ENCODE results near the gene NTNG1.

Gene NTNG1

DNA sequence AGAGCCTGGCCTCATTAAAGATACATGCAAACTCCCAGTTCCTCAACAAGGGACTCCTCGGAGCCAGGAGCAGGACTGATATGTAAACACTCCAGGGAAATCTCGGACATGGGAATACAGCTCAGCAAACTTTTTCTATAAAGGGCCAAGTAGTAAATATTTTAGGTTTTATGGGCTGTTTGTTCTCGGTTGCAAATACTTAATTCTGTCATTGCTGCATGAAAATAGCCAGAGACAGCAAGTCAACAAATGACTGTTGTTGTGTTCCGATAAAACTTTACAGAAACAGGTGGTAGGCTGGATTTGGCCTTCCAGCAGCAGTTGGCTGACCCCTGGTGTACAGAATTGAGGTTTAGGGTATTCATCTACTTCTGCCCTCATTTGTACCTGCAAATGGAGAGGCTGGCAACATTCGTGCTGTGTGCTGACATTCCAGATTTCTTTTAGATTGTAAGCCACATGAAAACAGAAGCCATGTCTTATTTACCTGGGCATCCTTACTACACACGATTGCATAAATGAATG, 360.3 kb downstream of the NTNG1 start:
- DNase-seq (ENCODE audit: low read depth in 2 of 2): no peak

DNA sequence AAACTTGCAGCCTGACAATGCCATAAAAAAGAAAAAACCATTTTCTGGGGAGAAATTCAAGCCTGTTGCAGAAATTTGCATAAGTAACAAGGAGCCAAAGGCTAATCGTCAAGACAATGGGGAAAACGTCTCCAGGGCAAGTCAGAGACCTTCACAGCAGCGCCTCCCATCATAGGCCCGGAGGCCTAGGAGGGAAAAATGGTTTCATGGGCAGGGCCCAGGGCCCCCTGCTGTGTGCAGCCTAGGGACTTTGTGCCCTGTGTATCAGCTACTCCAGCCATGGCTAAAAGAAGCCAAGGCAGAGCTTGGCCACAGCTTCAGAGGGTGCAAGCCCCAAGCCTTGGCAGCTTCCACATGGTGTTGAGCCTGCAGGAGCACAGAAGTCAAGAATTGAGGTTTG, 369.5 kb downstream of the NTNG1 start:
- no peak for DNase-seq (ENCODE audit: low read depth in 2 of 2)

DNA sequence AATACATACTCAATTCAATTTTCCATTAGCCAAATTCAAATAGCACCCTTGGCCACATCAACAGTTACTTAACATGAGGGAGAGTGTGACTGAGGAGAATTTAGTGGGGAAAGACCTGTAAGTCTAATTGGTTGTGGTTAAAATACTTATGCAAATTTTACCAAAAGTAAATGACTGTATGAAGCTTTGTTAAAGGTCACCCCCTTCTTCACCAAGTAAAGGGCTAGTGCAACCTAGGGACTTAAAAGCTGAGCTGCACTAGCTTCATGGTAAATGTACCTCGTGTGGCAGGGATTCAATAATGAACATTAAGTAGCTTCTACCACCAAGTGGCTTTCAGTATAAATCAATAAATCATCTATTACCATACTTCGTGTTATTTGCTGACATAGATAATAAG, 372.0 kb downstream of the NTNG1 start:
- no peak for DNase-seq (ENCODE audit: low read depth in 2 of 2)

DNA sequence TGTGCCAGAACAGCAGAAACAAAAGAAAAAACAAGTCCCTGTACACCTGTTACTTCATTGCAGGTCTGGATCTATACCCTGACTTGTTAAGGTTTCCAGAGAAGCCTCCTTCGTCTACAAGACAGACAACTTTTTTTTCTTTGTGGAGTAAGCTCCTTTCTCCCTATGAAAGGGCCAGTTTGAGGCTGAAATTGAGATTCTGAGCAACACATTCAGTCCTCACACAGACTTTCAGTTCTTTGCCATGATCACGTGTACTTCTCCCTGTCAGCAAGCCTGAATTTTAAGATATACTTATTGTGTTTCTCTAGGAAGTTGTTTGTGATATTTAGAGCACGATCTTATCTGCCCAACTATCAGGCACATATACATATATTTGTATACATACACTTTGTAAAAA, 374.0 kb downstream of the NTNG1 start:
- no peak for DNase-seq (ENCODE audit: low read depth in 2 of 2)

DNA sequence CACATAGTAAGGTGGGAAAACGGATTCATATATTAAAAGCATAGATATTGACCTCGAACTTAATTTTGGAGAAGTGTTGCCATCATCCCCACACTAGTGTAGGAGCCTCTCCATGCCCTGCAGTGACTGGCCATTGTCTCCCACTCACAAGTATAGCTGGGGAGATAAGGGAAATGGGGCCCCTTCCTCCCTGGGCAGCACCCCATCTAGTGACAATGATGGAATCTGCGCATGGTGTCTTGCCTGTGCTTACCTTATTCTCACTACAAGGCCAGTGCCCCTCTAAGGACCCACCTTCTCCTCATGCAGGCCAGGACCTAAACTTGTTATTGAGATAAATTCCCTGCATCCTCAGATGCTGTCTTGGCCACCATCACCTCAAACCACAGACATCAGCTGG, 374.9 kb downstream of the NTNG1 start:
- DNase-seq (ENCODE audit: low read depth in 2 of 2): no peak

DNA sequence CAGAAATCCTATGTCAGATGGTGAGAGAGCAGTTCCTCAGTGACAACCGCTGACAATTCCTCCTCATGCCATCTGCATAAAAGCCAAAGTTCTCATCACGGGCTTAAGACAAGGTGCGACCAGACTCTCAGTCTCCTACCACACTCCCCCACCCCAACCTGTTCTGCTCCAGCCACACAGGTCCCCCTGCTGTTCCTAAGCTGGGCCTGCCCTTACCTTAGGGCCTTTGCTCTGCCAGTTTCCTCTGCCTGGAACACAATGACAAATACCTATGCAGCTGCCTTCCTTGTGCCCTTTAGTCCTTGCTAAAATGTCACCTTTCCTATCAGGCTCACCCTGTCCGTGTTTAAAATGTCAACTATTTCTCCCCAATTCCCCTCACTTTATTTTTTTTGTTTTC, 382.2 kb downstream of the NTNG1 start:
- DNase-seq (ENCODE audit: low read depth in 2 of 2): no peak

DNA sequence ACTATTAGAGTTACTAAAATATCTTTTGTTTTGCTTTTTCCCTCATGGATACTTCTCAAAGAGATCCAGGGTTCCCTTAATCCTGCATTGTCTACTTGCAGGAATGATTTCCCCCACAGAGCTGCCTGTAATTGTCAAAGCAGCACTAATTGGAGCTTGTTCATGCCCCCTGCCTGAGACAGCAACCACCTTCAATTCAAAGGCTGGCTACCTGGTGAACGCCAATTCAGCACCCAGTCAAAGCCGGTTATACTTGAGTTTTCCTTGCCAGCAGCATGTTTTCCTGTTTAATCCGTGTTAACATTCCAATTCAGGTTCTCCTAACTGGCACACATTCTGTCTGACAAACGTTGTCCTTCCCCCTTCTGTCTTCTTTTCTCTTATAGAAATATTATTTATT, 382.9 kb downstream of the NTNG1 start:
- DNase-seq (ENCODE audit: low read depth in 2 of 2): no peak

DNA sequence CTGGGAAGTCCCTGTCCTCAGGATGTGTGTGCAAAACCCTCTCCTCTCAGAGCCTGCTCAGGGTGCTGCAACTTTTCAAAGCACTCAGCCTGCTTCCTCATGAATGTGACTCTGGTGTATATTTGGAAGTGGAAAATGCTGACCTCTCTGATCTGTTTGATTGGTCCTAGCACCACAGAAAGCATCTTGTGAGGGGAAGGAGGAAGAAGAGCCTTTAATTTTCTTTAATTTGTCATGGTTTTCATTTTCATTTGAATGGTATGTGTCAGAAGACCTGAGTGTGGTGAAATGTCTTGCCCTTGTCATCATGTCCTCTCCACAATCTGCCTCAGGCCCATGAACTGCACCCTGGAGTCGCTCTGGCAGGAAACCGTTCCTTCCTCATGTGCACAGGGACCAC, 383.5 kb downstream of the NTNG1 start:
- no peak for DNase-seq (ENCODE audit: low read depth in 2 of 2)

DNA sequence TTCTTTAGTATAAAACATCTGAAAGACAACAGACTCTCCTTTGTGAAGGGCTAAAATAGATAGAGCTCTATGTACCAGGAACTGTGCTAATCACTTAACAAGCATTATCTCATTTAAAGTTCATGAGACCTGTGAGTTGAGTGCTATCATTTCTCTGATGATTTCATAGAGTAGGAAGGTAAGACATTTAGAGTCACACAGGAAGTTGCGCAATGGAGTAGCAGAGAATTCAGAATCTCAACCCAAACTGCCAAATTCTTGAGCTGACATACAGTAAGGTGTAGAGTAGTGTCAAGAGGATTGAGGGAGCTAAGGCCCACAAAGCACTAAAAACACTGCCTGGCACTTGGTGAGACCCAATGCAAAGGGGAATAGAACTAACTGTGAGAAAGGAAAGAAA, 384.3 kb downstream of the NTNG1 start:
- no peak for DNase-seq (ENCODE audit: low read depth in 2 of 2)

DNA sequence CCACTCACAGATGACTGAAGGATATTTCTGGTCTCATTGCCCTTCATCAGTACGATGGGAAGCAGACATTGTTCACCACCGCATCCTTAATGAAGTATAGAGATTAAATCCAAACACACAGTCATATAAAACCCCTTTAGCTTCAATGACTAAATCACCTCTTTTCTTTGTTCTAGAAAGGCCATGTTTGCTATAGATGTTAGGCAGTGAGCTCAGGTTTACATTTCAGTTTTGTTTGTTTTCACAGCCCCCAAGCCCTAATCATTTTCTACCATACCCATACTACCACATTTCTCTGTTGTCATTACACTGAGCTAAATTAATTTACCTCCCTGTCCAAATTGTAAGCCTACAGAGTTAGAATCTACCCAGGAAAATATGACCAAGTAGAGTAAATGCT, 385.1 kb downstream of the NTNG1 start:
- no peak for DNase-seq (ENCODE audit: low read depth in 2 of 2)

DNA sequence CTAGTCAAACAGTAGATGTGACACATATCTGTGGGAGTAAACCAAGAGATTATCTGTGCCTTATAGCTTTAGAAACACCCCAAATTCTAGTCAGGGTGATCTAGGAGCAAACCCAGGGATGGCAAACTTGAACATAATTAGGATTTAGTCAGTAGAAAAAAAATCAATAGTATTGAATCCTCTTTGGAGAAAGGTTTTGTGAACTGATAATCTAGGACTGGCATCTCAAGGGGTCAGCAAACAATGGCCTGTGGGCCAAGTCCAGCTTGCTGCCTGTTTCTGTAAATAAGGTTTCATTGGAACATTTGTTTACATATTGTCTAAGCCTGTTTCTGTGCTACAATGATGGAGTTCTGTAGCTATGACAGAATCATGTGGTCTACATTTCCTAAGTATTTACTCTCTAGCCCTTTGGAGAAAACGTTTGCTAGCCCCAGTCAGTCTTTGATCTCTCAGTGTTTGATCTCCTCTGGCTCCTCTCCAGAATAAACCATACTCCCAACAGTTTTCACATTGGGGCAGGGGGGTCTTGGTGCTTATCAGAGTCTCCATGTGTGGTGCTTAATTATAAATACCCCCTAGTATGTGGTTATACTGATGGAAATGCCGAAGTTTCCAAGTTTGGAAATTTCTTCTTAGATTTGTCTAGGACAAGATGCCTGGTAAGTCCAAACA, 385.8 kb downstream of the NTNG1 start:
- DNase-seq (ENCODE audit: low read depth in 2 of 2): no peak

DNA sequence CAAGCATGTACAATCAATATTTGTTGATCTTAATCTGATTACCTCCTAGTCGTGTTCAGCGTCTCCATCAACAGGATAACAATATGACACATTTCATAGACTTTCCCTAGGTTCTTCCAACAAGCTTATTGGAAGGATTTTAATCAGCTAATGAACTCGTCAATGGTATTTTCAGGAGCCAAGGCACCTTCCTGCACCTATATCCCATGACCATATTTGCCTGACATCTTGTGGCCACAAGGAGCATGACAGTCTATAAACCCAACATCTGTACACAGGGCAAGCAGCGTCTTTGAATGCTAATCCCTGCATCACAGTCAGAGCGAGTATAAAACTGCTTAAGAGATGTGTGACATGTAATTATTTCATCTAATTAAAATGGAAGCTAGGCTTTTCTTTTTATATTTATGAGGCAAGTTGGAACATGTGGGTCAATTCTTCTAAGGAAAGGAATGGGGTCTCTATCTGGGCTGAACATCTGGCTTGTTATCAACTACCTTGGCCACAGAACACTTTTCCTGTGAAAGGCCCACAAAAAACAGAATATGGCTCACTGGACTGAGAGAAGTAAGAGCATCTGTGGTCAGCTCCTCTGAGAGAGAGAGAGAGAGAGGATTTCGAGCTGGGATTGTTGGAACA, 388.8 kb downstream of the NTNG1 start:
- no peak for DNase-seq (ENCODE audit: low read depth in 2 of 2)

DNA sequence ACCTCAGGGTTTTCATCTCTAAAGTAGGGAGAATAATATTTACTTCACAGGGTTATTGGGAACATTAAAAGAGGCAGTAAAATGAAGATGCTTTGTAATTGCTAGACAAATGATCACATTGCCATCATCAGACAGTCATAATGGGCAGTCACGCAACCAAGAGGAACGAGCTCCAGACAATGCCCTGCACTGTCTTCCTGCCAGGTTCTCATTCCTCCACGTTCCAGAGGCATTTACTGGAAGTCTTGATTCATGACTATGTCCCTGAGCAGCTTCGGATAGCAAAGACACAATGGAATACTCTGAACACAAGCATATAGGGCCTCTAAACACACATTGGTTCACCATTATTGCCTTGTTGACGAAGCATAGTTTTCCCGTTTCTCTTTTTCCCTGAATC, 389.7 kb downstream of the NTNG1 start:
- DNase-seq (ENCODE audit: low read depth in 2 of 2): no peak

DNA sequence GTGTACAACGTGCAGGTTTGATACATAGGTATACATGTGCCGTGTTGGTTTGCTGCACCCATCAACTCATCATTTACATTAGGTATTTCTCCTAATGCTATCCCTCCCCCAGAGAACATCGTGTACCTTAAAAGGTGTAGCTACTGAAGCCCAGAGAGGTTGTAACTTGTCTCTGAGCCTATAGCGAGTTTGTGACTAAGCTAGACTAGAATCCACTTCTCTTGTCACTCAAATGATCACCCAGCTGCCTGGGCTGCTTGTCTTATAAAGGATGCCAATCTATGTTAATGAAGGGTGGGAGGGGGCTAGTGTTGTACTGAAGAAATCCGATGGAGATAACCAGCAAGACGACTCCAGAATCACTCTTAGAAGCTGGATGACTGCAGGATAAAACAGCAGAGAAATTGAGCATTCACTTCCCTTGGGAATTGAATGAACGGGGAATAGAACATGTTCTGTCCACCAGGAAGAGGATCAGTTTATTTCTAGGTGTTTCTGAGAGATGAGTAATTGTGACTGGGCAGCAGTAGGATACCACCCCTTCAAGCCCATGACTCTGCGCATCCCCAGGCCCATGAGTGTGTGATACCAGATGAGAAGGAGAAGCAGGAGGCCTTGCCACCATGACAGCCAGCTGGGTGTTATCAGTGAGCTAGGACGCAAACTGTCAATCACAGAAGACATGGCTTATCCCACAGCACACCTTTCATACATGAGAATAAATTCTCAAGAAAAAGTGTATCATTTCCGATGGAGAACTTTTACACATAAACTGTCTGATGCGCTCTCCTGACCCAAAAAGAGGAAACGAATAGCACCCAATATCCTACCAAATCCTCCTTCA, 390.4 kb downstream of the NTNG1 start:
- no peak for DNase-seq (ENCODE audit: low read depth in 2 of 2)

DNA sequence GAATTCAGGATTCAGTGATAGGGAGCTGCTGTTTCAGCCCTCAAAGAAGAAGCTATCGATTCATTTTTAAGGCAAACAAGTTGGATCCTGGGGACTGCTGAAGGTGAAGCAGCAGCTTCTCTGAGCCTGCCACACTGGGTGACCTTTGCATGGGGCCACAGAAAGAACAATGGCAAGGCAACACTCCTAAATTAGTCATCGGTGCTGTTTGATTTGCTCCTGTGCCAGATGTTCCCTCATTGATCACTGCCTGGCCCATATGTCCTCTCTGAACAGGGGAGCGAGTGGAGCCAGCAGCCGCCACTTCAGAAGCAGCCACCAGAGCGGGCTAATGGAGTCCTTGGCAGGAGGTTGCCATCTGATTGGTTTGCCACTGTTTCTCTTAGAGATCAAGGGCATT, 391.5 kb downstream of the NTNG1 start:
- DNase-seq (ENCODE audit: low read depth in 2 of 2): no peak
